ENCODE measurements around the gene F2R. TPM values are rescaled to one million over a fixed set of nuclear protein-coding genes. Genes with fewer than 3 reads are reported as not detected.

The F2R gene
- total and polyA plus RNA-seq, 2 of the 8 experiments (the other 6 are each of a cell fraction or from before 2014, with no cell fraction given), result 23.8 to 29.1 TPM

DNA sequence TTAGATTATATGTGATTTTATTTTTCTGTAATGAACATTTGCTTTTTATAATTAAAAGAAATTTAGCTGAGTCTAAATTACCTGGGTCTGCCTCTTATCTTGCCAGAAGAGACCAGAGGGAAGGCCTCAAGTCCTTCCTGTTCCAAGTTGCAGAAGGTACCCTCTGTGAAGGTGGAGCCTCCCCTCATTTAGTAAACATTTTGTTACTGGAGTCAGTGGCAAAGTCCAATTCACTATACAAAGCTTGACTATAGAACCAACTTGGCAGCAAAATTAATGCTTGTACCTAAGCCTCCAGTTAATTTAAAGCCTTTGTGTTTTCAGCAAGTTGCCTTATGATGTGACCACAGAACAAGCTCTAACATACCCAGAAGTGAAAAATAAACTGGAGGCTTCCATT, 42.8 kb upstream of the F2R start:
- Histone ChIP-seq H2BK5ac (ENCODE audit: low read depth, low read length) (no peak overlapping the region), H3K23ac (ENCODE audit: insufficient read length) (no peak overlapping the region), H3K79me2 (ENCODE audit: control insufficient read depth in 1 of 2, insufficient read depth in 2 of 2, low read length in 2 of 2) (no peaks in the 10 kb centered on the region), H3K79me1 (ENCODE audit: low read depth, low read length) (no peaks in the 10 kb centered on the region), H3K14ac (ENCODE audit: insufficient read length) (no peak overlapping the region), H2AK5ac (ENCODE audit: low read depth, low read length) (no peak overlapping the region), H3K4me3 (ENCODE audit: extremely low read depth in 1 of 4, insufficient read depth in 2 of 4, low read depth in 3 of 4, low read length in 4 of 4) (no peak overlapping the region), H3K27ac (ENCODE audit: low read depth, low read length) (no peak overlapping the region), H3K4me2 (ENCODE audit: insufficient read depth in 1 of 2, low read depth in 2 of 2, low read length in 2 of 2) (no peak overlapping the region), H2BK20ac (ENCODE audit: low read length) (no peak overlapping the region), H4K5ac (ENCODE audit: insufficient read length, low read depth, low read length) (no peak overlapping the region), H3K27me3 (replicated peaks in 1 of 4; ENCODE audit: control insufficient read depth in 3 of 4, extremely low read depth in 1 of 4, insufficient read depth in 3 of 4, low read length in 3 of 4) (no peaks in the 10 kb centered on the region), H3K36me3 (ENCODE audit: control insufficient read depth in 2 of 4, insufficient read depth in 4 of 4, low read length in 3 of 4) (peaks cover 0 to 7% (median under 1%) of the 10 kb centered on the region in 4 experiments; a peak in 3 of 8 replicates), H2BK12ac (ENCODE audit: low read depth, low read length) (no peak overlapping the region), H3K9ac (replicated peaks in 1 of 4; ENCODE audit: extremely low read depth in 1 of 4, low read depth in 3 of 4, low read length in 3 of 4) (no peak overlapping the region), H4K91ac (replicated peaks; ENCODE audit: insufficient read length, low read length) (no peak overlapping the region), H2BK15ac (ENCODE audit: low read length) (no peak overlapping the region), H2AFZ (ENCODE audit: low read length) (no peak overlapping the region), H3K56ac (replicated peaks; ENCODE audit: insufficient read length, low read depth, low read length) (no peak overlapping the region), H4K20me1 (replicated peaks in 1 of 2; ENCODE audit: control insufficient read depth in 1 of 2, insufficient read depth in 2 of 2, low read length in 2 of 2) (peaks cover 0 to 2% of the 10 kb centered on the region in 2 experiments), H3K9me3 (ENCODE audit: insufficient read depth in 2 of 2, low read depth in 1 of 2, low read length in 1 of 2) (no peaks in the 10 kb centered on the region), H3K18ac (ENCODE audit: extremely low read depth, low read length) (no peak overlapping the region), H3K23me2 (ENCODE audit: low read depth, low read length) (no peaks in the 10 kb centered on the region), H4K8ac (ENCODE audit: extremely low read depth, insufficient read depth, low read length) (no peak overlapping the region), H3K4ac (replicated peaks; ENCODE audit: insufficient read length, low read depth, low read length) (no peak overlapping the region), H3K4me1 (replicated peaks in 1 of 4; ENCODE audit: control insufficient read depth in 3 of 4, insufficient read depth in 4 of 4, low read length in 3 of 4) (no peaks in the 10 kb centered on the region), H2BK120ac (replicated peaks; ENCODE audit: low read depth, low read length) (no peak overlapping the region)
- DNase-seq (ENCODE audit: low read depth in 1 of 2, low spot score in 2 of 2) (no peak), FAIRE-seq (no peak)
- POLR2A ChIA-PET (ENCODE audit: partially characterized antibody), result interaction anchor here (1.1 kb wide), 1 partner anchor 14 kb away, joined by 3 read pairs; no protein-coding TSS in a partner anchor
- TF ChIP-seq TCF12 (IDR thresholded peaks at IDR 0.05; ENCODE audit: low read depth, low read length) (no peak), GABPA (IDR thresholded peaks at IDR 0.05; ENCODE audit: borderline replicate concordance, insufficient read depth, low read length) (no peak), TBP (IDR thresholded peaks at IDR 0.05; ENCODE audit: low read depth, low read length) (no peak), TAF1 (IDR thresholded peaks at IDR 0.05; ENCODE audit: low read depth, low read length) (no peak), RXRA (IDR thresholded peaks at IDR 0.05; ENCODE audit: insufficient read depth, low read depth, low read length) (no peak), KDM4A (IDR thresholded peaks at IDR 0.05; ENCODE audit: low read depth, low read length, severe bottlenecking) (no peak)
- CTCF ChIA-PET (ENCODE audit: partially characterized antibody), result interaction anchor here (1.6 to 1.7 kb wide), 2 partner anchors 30 to 101 kb away, joined by 5 read pairs; no protein-coding TSS in a partner anchor

All from H1 (cell line).